H1 (cell line): ENCODE data around the gene SLC6A6. TPM values are rescaled to one million over a fixed set of nuclear protein-coding genes. Genes with fewer than 3 reads are reported as not detected.

ENCODE experiments used
- ASH2L ChIP-seq: fragments of 200-600, 300-600 bp; sonication (generic); IDR thresholded peaks from one replicate; pipeline ENCODE4 v1.7.1; 2017; ENCODE audit warnings: low read length
- CBX5 ChIP-seq: fragments of 300-800, 300-1000 bp; sonication (generic); IDR thresholded peaks from 2 replicates; pipeline ENCODE4 v1.7.1; 2016; ENCODE audit warnings: antibody characterized with exemption, low read length, low read depth
- CEBPB ChIP-seq: IDR thresholded peaks from 2 replicates; pipeline ENCODE4 v1.6.1; 2012; ENCODE audit warnings: low read depth, low read length
- CHD1 ChIP-seq: IDR thresholded peaks from 2 replicates; pipeline ENCODE4 v1.6.1; 2012; ENCODE audit warnings: low read depth, low read length, improper control_type of control experiment
- CTCF ChIP-seq, 3 experiments: IDR thresholded peaks; 1 replicate in 2 of 3; 2 replicates in 1 of 3; pipeline versions ENCODE4 v1.5.1 to v1.6.1; 2011; ENCODE audit warnings: low read length in 3 of 3, mild to moderate bottlenecking in 3 of 3, inconsistent platforms in 2 of 3, low read depth in 1 of 3, moderate library complexity in 1 of 3; ENCODE audit not compliant: insufficient read depth in 1 of 3; ENCODE audit errors: control extremely low read depth in 1 of 3
- EGR1 ChIP-seq: IDR thresholded peaks from 2 replicates; pipeline ENCODE4 v1.6.1; 2011; ENCODE audit warnings: low read depth, low read length, borderline replicate concordance
- EP300 ChIP-seq, 2 experiments: IDR thresholded peaks; 1 replicate in 1 of 2; 2 replicates in 1 of 2; pipeline ENCODE4 v1.6.1; 2011 to 2012; ENCODE audit warnings: low read depth in 2 of 2, low read length in 2 of 2, mild to moderate bottlenecking in 2 of 2, borderline replicate concordance in 1 of 2, inconsistent platforms in 1 of 2, moderate library complexity in 1 of 2
- EZH2 ChIP-seq: fragments of 200-600 bp; sonication (generic); IDR thresholded peaks from 2 replicates; pipeline ENCODE4 v1.7.1; 2012; ENCODE audit warnings: low read depth, mild to moderate bottlenecking, moderate library complexity, low read length, inconsistent platforms; ENCODE audit not compliant: severe bottlenecking
- GTF2F1 ChIP-seq: IDR thresholded peaks from 2 replicates; pipeline ENCODE4 v1.6.1; 2012; ENCODE audit warnings: low read depth, low read length, improper control_type of control experiment, borderline replicate concordance
- SP2 ChIP-seq: IDR thresholded peaks from 2 replicates; pipeline ENCODE4 v1.6.1; 2012; ENCODE audit warnings: mild to moderate bottlenecking, low read length, inconsistent platforms
- SUZ12 ChIP-seq: fragments of 200-600 bp; sonication (generic); IDR thresholded peaks from 2 replicates; pipeline ENCODE4 v1.6.1; 2012; ENCODE audit warnings: mild to moderate bottlenecking, inconsistent platforms, low read length, moderate library complexity, mixed read lengths
- TAF7 ChIP-seq: optimal IDR thresholded peaks from 2 replicates; pipeline ENCODE3; 2011; ENCODE audit warnings: low read depth, mild to moderate bottlenecking, inconsistent platforms, low read length, moderate library complexity, borderline replicate concordance
- TEAD4 ChIP-seq: IDR thresholded peaks from 2 replicates; pipeline ENCODE4 v1.6.1; 2012; ENCODE audit warnings: low read depth, low read length, inconsistent platforms, mixed read lengths
- YY1 ChIP-seq: IDR thresholded peaks from 2 replicates; pipeline ENCODE4 v1.6.1; 2011; ENCODE audit warnings: low read depth, mild to moderate bottlenecking, low read length
- ZNF274 ChIP-seq: IDR thresholded peaks from 2 replicates; pipeline ENCODE4 v1.7.0; 2012; ENCODE audit warnings: low read length, borderline replicate concordance; ENCODE audit errors: extremely low read depth
- polyA plus RNA-seq, 7 experiments: library from polyadenylated mRNA; depleted of rRNA in 3 of 7; stranded (reverse) in 5 of 7; unstranded in 2 of 7; fragments of >200 nt in 5 of 7; fragments of 200-250 nt in 2 of 7; gene quantifications; 1 replicate in 5 of 7; 2 replicates in 1 of 7; 4 replicates in 1 of 7; pipeline versions ENCODE4 v1.2.1 to v1.2.3, GENCODE V29; 2011 to 2013; ENCODE audit warnings: missing spikeins in 2 of 7, mixed read lengths in 2 of 7
- total RNA-seq: library from RNA; stranded (reverse); fragmentation: NEBNext Ultra II Directional; extraction: Animal tissue kit (Norgen Biotek cat#: 25700); gene quantifications from 2 replicates; pipeline ENCODE4 v1.2.1, GENCODE V29; 2021
- TF ChIP-seq, protein P1 (sequence below): IDR thresholded peaks from 2 replicates; pipeline ENCODE4 v1.6.1; 2012; ENCODE audit warnings: low read length, inconsistent platforms

Gene SLC6A6
- total and polyA plus RNA-seq, 2 of the 8 experiments (the other 6 are each of a cell fraction or from before 2014, with no cell fraction given), result 66.2 to 144 TPM

DNA sequence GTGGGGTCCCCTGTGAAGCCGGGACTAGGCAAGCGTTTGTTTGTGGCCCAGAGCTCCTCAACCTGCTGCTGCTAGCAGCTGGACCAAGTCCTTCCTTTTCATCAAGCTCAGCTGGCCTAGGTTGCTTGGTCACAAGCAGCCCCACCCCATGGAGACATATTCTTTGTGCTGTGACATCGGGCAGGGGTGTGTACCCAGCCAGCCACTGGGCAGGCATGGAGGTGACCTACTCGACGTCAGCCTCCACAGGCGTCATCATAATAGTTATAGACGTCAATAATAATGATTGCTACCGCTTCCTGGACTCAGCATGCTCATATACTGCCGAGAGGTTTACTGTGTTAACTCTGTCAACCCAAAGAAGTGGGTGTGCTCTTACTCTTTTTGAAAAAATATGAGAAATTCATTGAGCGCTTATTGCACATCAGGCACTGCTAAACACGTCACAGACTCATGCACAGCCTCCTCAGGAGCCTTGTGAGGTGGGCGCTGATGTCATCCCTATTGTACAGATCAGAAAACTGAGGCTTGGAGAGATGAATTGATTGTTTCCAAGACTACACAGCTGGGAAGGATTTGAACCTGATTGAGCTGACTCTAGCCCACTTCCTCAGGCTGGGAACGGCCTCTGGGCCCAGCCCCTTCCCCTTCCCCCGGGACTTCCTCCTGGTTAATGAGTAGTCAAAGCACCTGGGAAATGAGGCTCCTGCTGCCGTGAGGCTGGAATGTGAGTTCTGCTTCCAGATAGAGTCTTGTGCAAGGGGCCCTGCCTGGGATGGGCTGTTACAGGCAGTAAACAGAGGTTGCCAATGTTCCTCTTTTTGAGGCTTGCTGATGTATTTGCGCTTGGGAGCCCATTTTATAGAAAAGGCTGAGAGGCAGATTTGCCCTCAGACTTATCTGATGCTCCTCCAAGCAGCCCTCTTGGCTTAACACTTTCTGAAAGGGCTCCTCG is 16.2 kb downstream of the SLC6A6 start (continued):
- TF ChIP-seq EP300 (IDR thresholded peaks at IDR 0.05; ENCODE audit: borderline replicate concordance in 1 of 2, low read depth in 2 of 2, low read length in 2 of 2) (no peak), TEAD4 (peak; percentile 71), TAF7 (no peak), GTF2F1 (no peak), ZNF274 (no peak), CBX5 (no peak), CHD1 (no peak), YY1 (no peak), SUZ12 (no peak), ASH2L (no peak), CTCF (IDR thresholded peaks at IDR 0.05; ENCODE audit: control extremely low read depth in 1 of 3, insufficient read depth in 1 of 3, low read depth in 1 of 3, low read length in 3 of 3) (no peak), EZH2 (no peak), SP2 (no peak), CEBPB (0 out of 2 replicates have a peak, but pooled peaks have one; percentile 20), EGR1 (no peak)
- TF ChIP-seq, protein P1, sequence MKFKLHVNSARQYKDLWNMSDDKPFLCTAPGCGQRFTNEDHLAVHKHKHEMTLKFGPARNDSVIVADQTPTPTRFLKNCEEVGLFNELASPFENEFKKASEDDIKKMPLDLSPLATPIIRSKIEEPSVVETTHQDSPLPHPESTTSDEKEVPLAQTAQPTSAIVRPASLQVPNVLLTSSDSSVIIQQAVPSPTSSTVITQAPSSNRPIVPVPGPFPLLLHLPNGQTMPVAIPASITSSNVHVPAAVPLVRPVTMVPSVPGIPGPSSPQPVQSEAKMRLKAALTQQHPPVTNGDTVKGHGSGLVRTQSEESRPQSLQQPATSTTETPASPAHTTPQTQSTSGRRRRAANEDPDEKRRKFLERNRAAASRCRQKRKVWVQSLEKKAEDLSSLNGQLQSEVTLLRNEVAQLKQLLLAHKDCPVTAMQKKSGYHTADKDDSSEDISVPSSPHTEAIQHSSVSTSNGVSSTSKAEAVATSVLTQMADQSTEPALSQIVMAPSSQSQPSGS, result no peak
- TF ChIP-seq, all 59 proteins: peak for 3
